ENCODE results near the gene WIPF1.

Gene WIPF1

DNA sequence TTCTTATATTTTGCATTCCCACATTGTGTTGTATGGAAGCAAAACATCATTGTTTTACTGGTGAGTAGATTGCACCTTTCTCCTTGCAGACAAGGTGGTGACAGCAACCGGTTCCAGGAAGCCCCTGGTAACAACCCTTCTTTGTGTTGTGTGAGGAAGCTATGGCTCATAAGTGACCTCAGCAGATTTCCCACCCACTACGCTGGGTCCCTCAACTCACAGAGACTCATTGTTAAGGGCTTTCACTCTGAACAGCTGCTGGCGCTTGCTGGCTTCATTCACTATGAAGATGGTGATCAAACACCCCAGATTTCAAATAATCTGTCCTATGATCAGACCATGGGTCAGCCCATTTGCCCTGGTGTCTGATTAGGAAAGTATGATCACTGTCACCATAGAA lies 53.4 kb downstream of the WIPF1 start:
- DNase-seq (ENCODE audit: insufficient read length, low spot score) (no peak), FAIRE-seq (no peak)
- TF ChIP-seq, protein P1, sequence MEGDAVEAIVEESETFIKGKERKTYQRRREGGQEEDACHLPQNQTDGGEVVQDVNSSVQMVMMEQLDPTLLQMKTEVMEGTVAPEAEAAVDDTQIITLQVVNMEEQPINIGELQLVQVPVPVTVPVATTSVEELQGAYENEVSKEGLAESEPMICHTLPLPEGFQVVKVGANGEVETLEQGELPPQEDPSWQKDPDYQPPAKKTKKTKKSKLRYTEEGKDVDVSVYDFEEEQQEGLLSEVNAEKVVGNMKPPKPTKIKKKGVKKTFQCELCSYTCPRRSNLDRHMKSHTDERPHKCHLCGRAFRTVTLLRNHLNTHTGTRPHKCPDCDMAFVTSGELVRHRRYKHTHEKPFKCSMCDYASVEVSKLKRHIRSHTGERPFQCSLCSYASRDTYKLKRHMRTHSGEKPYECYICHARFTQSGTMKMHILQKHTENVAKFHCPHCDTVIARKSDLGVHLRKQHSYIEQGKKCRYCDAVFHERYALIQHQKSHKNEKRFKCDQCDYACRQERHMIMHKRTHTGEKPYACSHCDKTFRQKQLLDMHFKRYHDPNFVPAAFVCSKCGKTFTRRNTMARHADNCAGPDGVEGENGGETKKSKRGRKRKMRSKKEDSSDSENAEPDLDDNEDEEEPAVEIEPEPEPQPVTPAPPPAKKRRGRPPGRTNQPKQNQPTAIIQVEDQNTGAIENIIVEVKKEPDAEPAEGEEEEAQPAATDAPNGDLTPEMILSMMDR (IDR thresholded peaks at IDR 0.05; ENCODE audit: insufficient read depth, missing control alignments), result no peak

DNA sequence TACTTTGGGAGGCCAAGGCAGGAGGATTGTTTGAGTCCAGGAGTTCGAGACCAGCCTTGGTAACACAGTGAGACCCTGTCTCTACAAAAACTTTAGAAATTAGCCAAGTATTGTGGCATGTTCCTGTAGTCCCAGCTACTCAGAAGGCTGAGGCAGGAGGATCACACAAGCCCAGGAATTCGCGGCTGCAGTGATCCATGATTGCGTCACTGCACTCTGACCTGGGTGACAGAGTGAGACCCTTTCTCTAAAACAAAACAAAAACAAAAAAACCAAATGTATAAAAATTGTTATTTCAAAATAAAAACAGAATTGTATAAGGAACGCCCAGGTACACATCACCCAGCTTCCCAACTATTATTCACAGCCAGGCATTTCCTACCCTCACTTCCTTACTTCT lies 56.7 kb downstream of the WIPF1 start:
- no peak for FAIRE-seq
- TF ChIP-seq, protein P1 (IDR thresholded peaks at IDR 0.05; ENCODE audit: insufficient read depth, missing control alignments), result no peak

DNA sequence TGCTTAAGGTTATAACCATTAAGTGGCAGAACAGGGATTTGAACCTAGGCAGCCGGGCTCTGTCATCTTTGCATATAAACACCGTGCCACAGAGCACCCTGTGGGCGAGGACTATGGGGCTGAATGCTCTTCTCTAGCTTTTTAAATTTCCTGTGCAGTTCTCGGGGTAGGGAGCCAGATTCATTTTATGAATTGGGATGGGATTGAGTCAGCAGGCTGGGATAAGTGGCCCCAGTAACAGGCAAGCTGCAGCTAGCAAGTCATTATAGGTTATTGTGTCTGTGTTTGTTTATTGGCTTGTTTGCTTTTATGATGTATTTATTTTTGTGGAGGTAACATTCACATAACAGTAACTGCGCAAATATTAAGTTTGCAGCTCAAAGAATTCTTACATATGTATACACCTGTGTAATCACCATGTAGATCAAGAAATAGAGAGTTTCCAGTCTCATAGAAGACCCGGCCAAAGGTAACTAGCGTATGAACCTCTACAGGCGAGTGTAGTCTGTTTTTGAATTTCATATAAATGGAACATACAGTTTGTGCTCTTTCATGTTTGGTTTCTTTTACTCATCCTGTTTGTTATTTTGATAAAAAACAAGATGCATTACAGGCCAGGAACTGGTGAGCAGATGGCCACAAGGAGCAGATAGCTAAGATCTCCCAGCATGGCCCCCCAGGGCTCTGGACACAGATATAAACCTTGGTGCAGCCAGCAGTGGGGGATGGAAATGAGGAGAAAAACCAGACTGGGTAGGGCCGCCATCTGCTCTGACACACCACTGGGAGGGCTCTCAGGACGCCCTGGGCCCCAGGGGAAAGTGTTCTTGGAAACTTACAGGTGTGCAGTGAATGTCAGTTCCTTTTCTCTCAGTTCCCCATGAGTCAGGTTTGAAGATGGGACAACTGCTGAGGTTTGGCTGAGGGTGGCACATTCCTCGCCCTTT lies 61.6 kb downstream of the WIPF1 start:
- FAIRE-seq (no peak), DNase-seq (ENCODE audit: insufficient read length, low spot score) (no peak)
- TF ChIP-seq, protein P1 (IDR thresholded peaks at IDR 0.05; ENCODE audit: insufficient read depth, missing control alignments), result no peak

More for the DNA sequence above, 56.7 kb downstream of the WIPF1 start:
- DNase-seq (ENCODE audit: insufficient read length, low spot score), result no peak

DNA sequence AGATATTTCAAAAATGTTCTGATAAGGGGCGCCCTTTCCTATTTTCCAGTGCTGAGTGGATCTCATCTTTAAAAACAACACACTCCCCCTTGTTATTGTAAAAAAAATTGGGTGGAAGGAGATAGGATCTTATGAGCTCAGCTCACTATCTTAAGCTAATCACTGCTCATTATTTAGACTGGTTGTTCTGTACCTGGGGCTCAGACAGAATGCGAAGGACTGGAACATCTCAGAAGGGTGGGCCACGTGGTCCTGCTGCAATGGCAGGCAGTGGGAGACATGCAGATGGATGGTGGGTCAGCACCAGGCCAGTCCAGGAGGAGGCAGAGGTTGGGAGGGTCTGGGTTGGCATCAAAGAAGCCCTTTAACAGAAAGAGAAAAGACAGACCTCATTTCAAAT lies 62.5 kb downstream of the WIPF1 start:
- no peak for DNase-seq (ENCODE audit: insufficient read length, low spot score)
- TF ChIP-seq, protein P1 (IDR thresholded peaks at IDR 0.05; ENCODE audit: insufficient read depth, missing control alignments), result no peak
- FAIRE-seq, result no peak

DNA sequence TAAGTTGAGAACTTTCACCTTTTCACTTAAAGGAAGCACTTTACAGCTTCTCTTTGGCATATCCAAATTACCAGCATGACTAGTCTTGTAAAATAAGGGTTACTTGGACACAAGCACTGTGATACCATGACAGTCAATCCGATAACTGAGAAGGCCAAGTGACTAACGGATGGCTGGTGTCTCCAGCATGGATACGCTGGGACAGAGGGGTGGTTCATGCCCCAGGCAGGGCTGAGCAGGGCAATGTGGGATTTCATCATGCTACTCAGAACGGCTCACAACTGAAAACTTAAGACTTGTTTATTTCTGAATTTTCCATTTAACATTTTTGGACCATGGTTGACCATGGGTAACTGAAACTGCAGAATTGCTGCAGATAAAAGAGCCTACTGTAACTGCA lies 67.7 kb downstream of the WIPF1 start:
- TF ChIP-seq, protein P1 (IDR thresholded peaks at IDR 0.05; ENCODE audit: insufficient read depth, missing control alignments), result no peak
- FAIRE-seq (no peak), DNase-seq (ENCODE audit: insufficient read length, low spot score) (no peak)

DNA sequence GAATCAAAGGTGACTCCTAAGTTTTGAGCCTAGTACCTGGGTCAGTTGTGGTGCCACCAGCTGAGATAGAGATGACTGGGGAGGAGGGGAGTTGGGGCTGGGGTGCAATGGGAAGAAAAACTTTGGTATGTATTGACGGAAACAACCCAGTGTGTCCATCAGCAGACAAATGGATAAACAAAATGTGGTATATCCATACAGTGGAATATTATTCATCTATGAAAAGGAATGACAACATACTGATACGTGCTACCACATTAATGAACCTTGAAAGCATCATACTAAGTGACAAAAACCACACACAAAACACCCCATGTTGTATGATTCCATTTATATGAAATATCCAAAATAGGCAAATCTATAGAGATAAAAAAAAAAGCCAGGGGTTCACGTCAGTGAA lies 69.6 kb downstream of the WIPF1 start:
- TF ChIP-seq, protein P1 (IDR thresholded peaks at IDR 0.05; ENCODE audit: insufficient read depth, missing control alignments), result no peak
- no peak for DNase-seq (ENCODE audit: insufficient read length, low spot score)

DNA sequence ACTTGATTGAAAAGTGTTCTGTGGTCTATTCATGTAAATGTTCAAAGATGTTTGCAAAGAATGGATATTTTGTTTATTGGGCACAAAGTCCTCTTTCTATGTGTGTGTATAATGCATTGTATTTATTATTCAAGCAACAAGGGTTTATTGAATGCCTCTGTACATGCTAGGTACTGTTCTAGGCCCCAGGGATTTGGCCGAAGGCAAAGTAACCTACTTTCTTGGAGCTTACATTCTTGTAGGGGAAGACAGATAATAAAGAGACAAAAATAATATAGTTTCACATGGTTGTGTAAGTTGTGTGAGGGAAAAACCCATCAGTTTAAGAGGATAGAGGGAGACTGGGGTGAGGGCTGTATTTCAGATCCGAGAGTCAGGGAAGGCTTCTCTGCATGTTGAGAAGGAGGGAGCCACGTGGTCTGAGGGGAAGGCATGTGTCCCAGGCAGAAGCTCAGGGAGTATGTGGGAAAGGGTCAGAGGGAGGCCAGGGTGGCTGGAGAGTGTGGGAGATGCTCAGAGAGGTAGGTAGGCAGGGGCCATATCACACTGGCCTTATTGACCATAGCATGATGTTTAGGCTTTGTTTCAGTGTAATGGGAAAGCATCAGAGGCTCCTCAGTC lies 70.4 kb downstream of the WIPF1 start:
- FAIRE-seq (no peak), DNase-seq (ENCODE audit: insufficient read length, low spot score) (no peak)
- TF ChIP-seq, protein P1 (IDR thresholded peaks at IDR 0.05; ENCODE audit: insufficient read depth, missing control alignments), result no peak

More for the DNA sequence above, 69.6 kb downstream of the WIPF1 start:
- FAIRE-seq, result no peak

All from D721Med (cell line).